ENCODE results near the gene SHANK3. TPM values are rescaled to one million over a fixed set of nuclear protein-coding genes. Genes with fewer than 3 reads are reported as not detected.

The SHANK3 gene
- total and polyA plus RNA-seq, 2 of the 8 experiments (the other 6 are each of a cell fraction or from before 2014, with no cell fraction given) = 1.5 to 6.0 TPM

- TF ChIP-seq KDM4A (IDR thresholded peaks at IDR 0.05; ENCODE audit: low read depth, low read length, severe bottlenecking) (no peak), CBX5 (IDR thresholded peaks at IDR 0.05; ENCODE audit: low read depth, low read length) (no peak), CTCF (IDR thresholded peaks at IDR 0.05; ENCODE audit: control extremely low read depth in 1 of 3, insufficient read depth in 1 of 3, low read depth in 1 of 3, low read length in 3 of 3) (no peak), RNF2 (IDR thresholded peaks at IDR 0.05; ENCODE audit: borderline replicate concordance, low read depth, low read length, missing control alignments, poor library complexity, severe bottlenecking) (no peak)
- TF ChIP-seq, protein P1, sequence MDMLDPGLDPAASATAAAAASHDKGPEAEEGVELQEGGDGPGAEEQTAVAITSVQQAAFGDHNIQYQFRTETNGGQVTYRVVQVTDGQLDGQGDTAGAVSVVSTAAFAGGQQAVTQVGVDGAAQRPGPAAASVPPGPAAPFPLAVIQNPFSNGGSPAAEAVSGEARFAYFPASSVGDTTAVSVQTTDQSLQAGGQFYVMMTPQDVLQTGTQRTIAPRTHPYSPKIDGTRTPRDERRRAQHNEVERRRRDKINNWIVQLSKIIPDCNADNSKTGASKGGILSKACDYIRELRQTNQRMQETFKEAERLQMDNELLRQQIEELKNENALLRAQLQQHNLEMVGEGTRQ (IDR thresholded peaks at IDR 0.05; ENCODE audit: low read length) = no peak
Observed at GRCh38 chr22:50672041-50672440, 582 bp upstream of the SHANK3 start (continued).
